HCT116 (cell line): ENCODE data around the gene SBK2. TPM values are rescaled to one million over a fixed set of nuclear protein-coding genes. Genes with fewer than 3 reads are reported as not detected.
"Not testable (repeated sequence)": the region's sequence is repeated elsewhere in the genome, so short reads cannot be mapped to it uniquely, and the experiment has no call there.

Experiments used
- ATAC-seq: fragments of 200-7000 bp; cut with Tn5 transposase; 2 replicates; pipeline ENCODE4 v1.9.1; 2020; ENCODE audit warnings: mild to moderate bottlenecking, moderate library complexity
- BruUV-seq: library from RNA; stranded (reverse); fragments of 400-500 nt; replicated peaks from 2 replicates; lab custom pipeline; 2021; lab: Mats Ljungman, UMichigan
- CTCF ChIA-PET: fragments of 300-600 bp; sonication (Branson Sonifier 250); formaldehyde crosslinking; loops from one replicate; lab custom pipeline; 2021; ENCODE audit warnings: antibody characterized with exemption; lab: Charles Lee
- POLR2A ChIA-PET: fragments of 300-600, 350-600 bp; sonication (Branson Sonifier 250); formaldehyde crosslinking; loops from one replicate; lab custom pipeline; 2021; ENCODE audit warnings: antibody characterized with exemption; lab: Charles Lee
- RAD21 ChIA-PET, 2 experiments: fragments of 300-600 bp; sonication (Branson Sonifier 250); formaldehyde crosslinking; loops; one replicate each; lab custom pipeline; 2023; ENCODE audit warnings: low total read pairs in 2 of 2; ENCODE audit not compliant: uncharacterized antibody in 2 of 2, unreplicated experiment in 2 of 2, low non-redundant PET in 1 of 2; lab: Charles Lee
- DNase-seq: peaks from one replicate; pipeline ENCODE4 v3.0.0-alpha.2; 2010; ENCODE audit warnings: low read depth, low spot score
- H2AFZ ChIP-seq: fragments of 200-600 bp; shearing (Covaris generic), sonication (generic); 2 replicates; pipeline ENCODE4 v1.6.1; 2017; ENCODE audit warnings: low read depth, mixed run types, mixed read lengths, antibody characterized with exemption, low read length; ENCODE audit not compliant: poor library complexity, severe bottlenecking
- H3K27ac ChIP-seq: 2 replicates; pipeline ENCODE4 v1.5.1; 2012; ENCODE audit warnings: low read depth, low read length
- H3K27me3 ChIP-seq: fragments of 200-600 bp; sonication (generic); 2 replicates; pipeline ENCODE4 v1.6.1; 2016; ENCODE audit warnings: mixed run types, low read length, mixed read lengths; ENCODE audit not compliant: insufficient read depth
- H3K36me3 ChIP-seq, 2 experiments: fragments of 200-500 bp in 1 of 2; fragments of 200-600 bp in 1 of 2; sonication (Bioruptor generic) in 1 of 2; sonication (generic) in 1 of 2; 2 replicates each; pipeline versions ENCODE4 v1.5.1 to v1.6.1; 2014 to 2016; ENCODE audit warnings: low read length in 2 of 2, inconsistent platforms in 1 of 2, mixed read lengths in 1 of 2, mixed run types in 1 of 2; ENCODE audit not compliant: insufficient read depth in 2 of 2, control insufficient read depth in 1 of 2
- H3K4me1 ChIP-seq, 2 experiments: fragments of 200-600 bp in 1 of 2; sonication (generic) in 1 of 2; 2 replicates each; pipeline versions ENCODE4 v1.5.1 to v1.6.1; 2012 to 2017; ENCODE audit warnings: low read length in 2 of 2, inconsistent platforms in 1 of 2, mild to moderate bottlenecking in 1 of 2, mixed read lengths in 1 of 2, mixed run types in 1 of 2, moderate library complexity in 1 of 2; ENCODE audit not compliant: insufficient read depth in 2 of 2, control insufficient read depth in 1 of 2
- H3K4me2 ChIP-seq: fragments of 200-600 bp; sonication (generic); 2 replicates; pipeline ENCODE4 v1.6.1; 2017; ENCODE audit warnings: mixed run types, low read length, mixed read lengths
- H3K4me3 ChIP-seq, 2 experiments: fragments of 200-600 bp in 1 of 2; sonication (generic) in 1 of 2; replicated peaks in 1 of 2; 2 replicates each; pipeline ENCODE4 v1.5.1; 2011 to 2016; ENCODE audit warnings: low read length in 2 of 2, control low read depth in 1 of 2, low read depth in 1 of 2, mild to moderate bottlenecking in 1 of 2, mixed read lengths in 1 of 2, mixed run types in 1 of 2
- H3K79me2 ChIP-seq: fragments of 200-600 bp; sonication (generic); 2 replicates; pipeline ENCODE4 v1.6.1; 2017; ENCODE audit warnings: mild to moderate bottlenecking, mixed run types, low read length, moderate library complexity, mixed read lengths; ENCODE audit not compliant: insufficient read depth
- H3K9ac ChIP-seq: fragments of 200-600 bp; sonication (generic); 2 replicates; pipeline ENCODE4 v1.6.1; 2016; ENCODE audit warnings: low read length, mixed read lengths
- H3K9me2 ChIP-seq: fragments of 200-600 bp; sonication (generic), shearing (Covaris generic); 2 replicates; pipeline ENCODE4 v1.6.1; 2017; ENCODE audit warnings: mixed run types, mild to moderate bottlenecking, moderate library complexity; ENCODE audit not compliant: insufficient read depth
- H3K9me3 ChIP-seq, 2 experiments: fragments of 200-500 bp in 1 of 2; fragments of 200-600 bp in 1 of 2; sonication (Bioruptor generic) in 1 of 2; sonication (generic) in 1 of 2; 2 replicates each; pipeline ENCODE4 v1.6.1; 2014 to 2017; ENCODE audit warnings: low read length in 2 of 2, mixed read lengths in 2 of 2, inconsistent platforms in 1 of 2, low read depth in 1 of 2, mild to moderate bottlenecking in 1 of 2, mixed run types in 1 of 2, moderate library complexity in 1 of 2; ENCODE audit not compliant: control insufficient read depth in 1 of 2, insufficient read depth in 1 of 2
- H4K20me1 ChIP-seq: fragments of 200-600 bp; sonication (generic), shearing (Covaris generic); 2 replicates; pipeline ENCODE4 v1.6.1; 2017; ENCODE audit warnings: mixed run types, mild to moderate bottlenecking, moderate library complexity; ENCODE audit not compliant: insufficient read depth
- EGR1 ChIP-seq: IDR thresholded peaks from 2 replicates; pipeline ENCODE4 v1.6.1; 2012; ENCODE audit warnings: low read depth
- ELF1 ChIP-seq: IDR thresholded peaks from 2 replicates; pipeline ENCODE4 v1.6.1; 2012; ENCODE audit warnings: low read depth, borderline replicate concordance
- EZH2 ChIP-seq: fragments of 200-600 bp; sonication (generic); IDR thresholded peaks from 2 replicates; pipeline ENCODE4 v1.6.1; 2017; ENCODE audit warnings: antibody characterized with exemption, mixed run types
- EZH2phosphoT487 ChIP-seq: fragments of 200-600 bp; IDR thresholded peaks from 2 replicates; pipeline ENCODE4 v1.6.1; 2018; ENCODE audit warnings: antibody characterized with exemption, borderline replicate concordance
- POLR2A ChIP-seq: IDR thresholded peaks from 2 replicates; pipeline ENCODE4 v1.7.0; 2011; ENCODE audit warnings: borderline replicate concordance; ENCODE audit not compliant: insufficient read depth, insufficient read length; ENCODE audit errors: extremely low read depth
- POLR2AphosphoS5 ChIP-seq: IDR thresholded peaks from 2 replicates; pipeline ENCODE4 v1.6.1; 2011; ENCODE audit warnings: mild to moderate bottlenecking, low read depth, low read length, moderate library complexity
- SIN3A ChIP-seq: IDR thresholded peaks from 2 replicates; pipeline ENCODE4 v1.6.1; 2012; ENCODE audit warnings: low read depth
- SP1 ChIP-seq: IDR thresholded peaks from 2 replicates; pipeline ENCODE4 v1.6.1; 2012; ENCODE audit warnings: low read depth
- SRF ChIP-seq: IDR thresholded peaks from 2 replicates; pipeline ENCODE4 v1.6.1; 2012; ENCODE audit warnings: low read depth
- YY1 ChIP-seq: IDR thresholded peaks from 2 replicates; pipeline ENCODE4 v1.6.1; 2011; ENCODE audit warnings: low read length, low read depth, moderate library complexity, mild to moderate bottlenecking; ENCODE audit not compliant: insufficient replicate concordance; ENCODE audit errors: extremely low read depth
- ZFX ChIP-seq: fragments of 450-650 bp; IDR thresholded peaks from 2 replicates; pipeline ENCODE4 v1.6.1; 2017
- intact Hi-C: fragments of 100-400 bp; cut with micrococcal nuclease; formaldehyde crosslinking; loops from 2 replicates; pipeline ENCODE4 v1.10.0; 2022
- total RNA-seq: library from RNA; stranded (reverse); gene quantifications from one replicate; pipeline ENCODE4 v1.2.1, GENCODE V29; 2021; ENCODE audit not compliant: unreplicated experiment
- TF ChIP-seq, protein P1 (sequence below): IDR thresholded peaks from 2 replicates; pipeline ENCODE4 v1.6.1; 2011; ENCODE audit warnings: mild to moderate bottlenecking, low read length, moderate library complexity; ENCODE audit not compliant: insufficient replicate concordance; ENCODE audit errors: extremely low read depth
- TF ChIP-seq, protein P2 (sequence below): IDR thresholded peaks from 2 replicates; pipeline ENCODE4 v1.6.1; 2012; ENCODE audit warnings: low read depth
- TF ChIP-seq, protein P3 (sequence below): IDR thresholded peaks from 2 replicates; pipeline ENCODE4 v1.6.1; 2012

The SBK2 gene
- total RNA-seq, 1 experiment from 2014 or later = 0.30 TPM

DNA sequence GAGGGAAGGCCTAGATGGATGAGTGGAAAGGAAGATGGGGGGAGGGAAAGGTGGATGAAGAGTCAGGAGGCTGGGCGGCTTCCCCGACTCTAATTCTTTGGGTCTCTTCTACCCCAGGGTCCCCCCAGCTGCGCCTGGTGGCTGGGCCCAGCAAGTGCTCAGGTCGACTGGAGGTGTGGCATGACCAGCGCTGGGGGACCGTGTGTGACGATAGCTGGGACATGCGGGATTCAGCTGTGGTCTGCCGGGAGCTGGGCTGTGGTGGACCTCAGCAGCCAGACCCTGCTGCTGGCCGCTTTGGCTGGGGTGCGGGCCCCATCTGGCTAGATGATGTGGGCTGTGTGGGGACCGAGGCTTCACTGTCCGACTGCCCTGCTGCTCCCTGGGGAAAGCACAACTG lies 39.2 kb downstream of the SBK2 start:
- no peaks in the 10 kb centered on the region for H3K27me3 ChIP-seq
- ChIA-PET RAD21 (no interaction called here), CTCF (no interaction called here), POLR2A (no interaction called here)
- H2AFZ ChIP-seq = no peak overlapping the region
- no peak for DNase-seq
- H3K27ac ChIP-seq = no peak overlapping the region
- no peaks in the 10 kb centered on the region for H3K79me2 ChIP-seq
- ATAC-seq = no peak
- peaks cover 0 to 8% of the 10 kb centered on the region in 2 experiments; a peak in 1 of 4 replicates for H3K4me1 ChIP-seq
- BruUV-seq = no TSS peak
- intact Hi-C loops = no loop called here
- no peak overlapping the region for H3K4me2 ChIP-seq
- no peaks in the 10 kb centered on the region for H3K9me2 ChIP-seq
- no peaks in the 10 kb centered on the region for H4K20me1 ChIP-seq
- H3K36me3 ChIP-seq = no peaks in the 10 kb centered on the region
- no peak overlapping the region for H3K9ac ChIP-seq
- TF ChIP-seq ELF1 (no peak), YY1 (no peak), POLR2A (no peak), EGR1 (no peak), EZH2 (no peak), ZFX (no peak), SP1 (no peak), POLR2AphosphoS5 (no peak), SIN3A (no peak), EZH2phosphoT487 (no peak), SRF (no peak)
- TF ChIP-seq, protein P1, sequence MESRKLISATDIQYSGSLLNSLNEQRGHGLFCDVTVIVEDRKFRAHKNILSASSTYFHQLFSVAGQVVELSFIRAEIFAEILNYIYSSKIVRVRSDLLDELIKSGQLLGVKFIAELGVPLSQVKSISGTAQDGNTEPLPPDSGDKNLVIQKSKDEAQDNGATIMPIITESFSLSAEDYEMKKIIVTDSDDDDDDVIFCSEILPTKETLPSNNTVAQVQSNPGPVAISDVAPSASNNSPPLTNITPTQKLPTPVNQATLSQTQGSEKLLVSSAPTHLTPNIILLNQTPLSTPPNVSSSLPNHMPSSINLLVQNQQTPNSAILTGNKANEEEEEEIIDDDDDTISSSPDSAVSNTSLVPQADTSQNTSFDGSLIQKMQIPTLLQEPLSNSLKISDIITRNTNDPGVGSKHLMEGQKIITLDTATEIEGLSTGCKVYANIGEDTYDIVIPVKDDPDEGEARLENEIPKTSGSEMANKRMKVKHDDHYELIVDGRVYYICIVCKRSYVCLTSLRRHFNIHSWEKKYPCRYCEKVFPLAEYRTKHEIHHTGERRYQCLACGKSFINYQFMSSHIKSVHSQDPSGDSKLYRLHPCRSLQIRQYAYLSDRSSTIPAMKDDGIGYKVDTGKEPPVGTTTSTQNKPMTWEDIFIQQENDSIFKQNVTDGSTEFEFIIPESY = no peak
- TF ChIP-seq, protein P2, sequence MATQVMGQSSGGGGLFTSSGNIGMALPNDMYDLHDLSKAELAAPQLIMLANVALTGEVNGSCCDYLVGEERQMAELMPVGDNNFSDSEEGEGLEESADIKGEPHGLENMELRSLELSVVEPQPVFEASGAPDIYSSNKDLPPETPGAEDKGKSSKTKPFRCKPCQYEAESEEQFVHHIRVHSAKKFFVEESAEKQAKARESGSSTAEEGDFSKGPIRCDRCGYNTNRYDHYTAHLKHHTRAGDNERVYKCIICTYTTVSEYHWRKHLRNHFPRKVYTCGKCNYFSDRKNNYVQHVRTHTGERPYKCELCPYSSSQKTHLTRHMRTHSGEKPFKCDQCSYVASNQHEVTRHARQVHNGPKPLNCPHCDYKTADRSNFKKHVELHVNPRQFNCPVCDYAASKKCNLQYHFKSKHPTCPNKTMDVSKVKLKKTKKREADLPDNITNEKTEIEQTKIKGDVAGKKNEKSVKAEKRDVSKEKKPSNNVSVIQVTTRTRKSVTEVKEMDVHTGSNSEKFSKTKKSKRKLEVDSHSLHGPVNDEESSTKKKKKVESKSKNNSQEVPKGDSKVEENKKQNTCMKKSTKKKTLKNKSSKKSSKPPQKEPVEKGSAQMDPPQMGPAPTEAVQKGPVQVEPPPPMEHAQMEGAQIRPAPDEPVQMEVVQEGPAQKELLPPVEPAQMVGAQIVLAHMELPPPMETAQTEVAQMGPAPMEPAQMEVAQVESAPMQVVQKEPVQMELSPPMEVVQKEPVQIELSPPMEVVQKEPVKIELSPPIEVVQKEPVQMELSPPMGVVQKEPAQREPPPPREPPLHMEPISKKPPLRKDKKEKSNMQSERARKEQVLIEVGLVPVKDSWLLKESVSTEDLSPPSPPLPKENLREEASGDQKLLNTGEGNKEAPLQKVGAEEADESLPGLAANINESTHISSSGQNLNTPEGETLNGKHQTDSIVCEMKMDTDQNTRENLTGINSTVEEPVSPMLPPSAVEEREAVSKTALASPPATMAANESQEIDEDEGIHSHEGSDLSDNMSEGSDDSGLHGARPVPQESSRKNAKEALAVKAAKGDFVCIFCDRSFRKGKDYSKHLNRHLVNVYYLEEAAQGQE = no peak
- TF ChIP-seq, protein P3, sequence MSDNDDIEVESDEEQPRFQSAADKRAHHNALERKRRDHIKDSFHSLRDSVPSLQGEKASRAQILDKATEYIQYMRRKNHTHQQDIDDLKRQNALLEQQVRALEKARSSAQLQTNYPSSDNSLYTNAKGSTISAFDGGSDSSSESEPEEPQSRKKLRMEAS = no peak
- no peaks in the 10 kb centered on the region for H3K9me3 ChIP-seq
- H3K4me3 ChIP-seq = no peak overlapping the region

DNA sequence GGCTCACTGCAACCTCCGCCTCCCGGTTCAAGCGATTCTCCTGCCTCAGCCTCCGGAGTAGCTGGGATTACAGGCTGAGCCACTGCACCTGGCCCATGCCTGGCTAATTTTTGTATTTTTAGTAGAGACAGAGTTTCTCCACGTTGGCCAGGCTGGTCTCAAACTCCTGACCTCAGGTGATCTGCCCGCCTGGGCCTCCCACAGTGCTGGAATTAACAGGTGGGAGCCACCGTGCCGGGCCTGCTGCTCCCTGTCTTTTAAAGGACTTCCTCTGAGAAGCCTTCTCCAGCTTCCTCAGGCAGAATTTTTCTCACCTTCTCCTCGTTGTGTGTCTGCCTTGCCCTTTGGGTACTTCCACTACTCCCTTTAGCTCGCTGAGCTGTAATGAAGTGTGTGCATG lies 40.1 kb downstream of the SBK2 start:
- CTCF ChIA-PET, H3K4me3 ChIP-seq, H3K4me2 ChIP-seq, H3K36me3 ChIP-seq, DNase-seq, H3K9me3 ChIP-seq, H3K79me2 ChIP-seq, H2AFZ ChIP-seq, intact Hi-C loops, ATAC-seq, H3K9ac ChIP-seq, H3K27me3 ChIP-seq, H3K4me1 ChIP-seq, H3K27ac ChIP-seq, BruUV-seq, POLR2A ChIA-PET, H4K20me1 ChIP-seq, H3K9me2 ChIP-seq: not testable (repeated sequence)
- RAD21 ChIA-PET = interaction anchor here in 1 of 2 experiments (0.7 kb wide), 1 partner anchor 356 kb away, joined by 4 read pairs; no protein-coding TSS in a partner anchor
